Motor neuron (in vitro differentiated cells): ENCODE results near the gene SPECC1. TPM values are rescaled to one million over a fixed set of nuclear protein-coding genes. Genes with fewer than 3 reads are reported as not detected.
"Not testable (repeated sequence)": the region's sequence is repeated elsewhere in the genome, so short reads cannot be mapped to it uniquely, and the experiment has no call there.

Source experiments
- ATAC-seq, 8 experiments: fragments of 200-7000 bp; cut with Tn5 transposase; replicated peaks in 6 of 8; 2 replicates each; pipeline ENCODE4 v1.8.0; 2021; ENCODE audit warnings: mild to moderate bottlenecking in 8 of 8, moderate library complexity in 8 of 8
- H3K27ac ChIP-seq, 2 donors: fragments of 250-450 bp; sonication (Bioruptor Pico); 2 replicates each; pipeline ENCODE4 v1.9.0; 2021; ENCODE audit warnings: antibody characterized with exemption in 2 of 2, mild to moderate bottlenecking in 2 of 2, moderate library complexity in 1 of 2
- H3K4me1 ChIP-seq, 2 donors: fragments of 250-450 bp; sonication (Bioruptor Pico); replicated peaks in 1 of 2; 2 replicates each; pipeline ENCODE4 v1.6.1; 2021; ENCODE audit warnings: antibody characterized with exemption in 2 of 2, mild to moderate bottlenecking in 2 of 2, moderate library complexity in 1 of 2
- H3K4me3 ChIP-seq, 5 donors: fragments of 250-450 bp; sonication (Bioruptor Pico); 2 replicates each; pipeline ENCODE4 v1.9.0; 2021; ENCODE audit warnings: antibody characterized with exemption in 5 of 5, mild to moderate bottlenecking in 5 of 5, moderate library complexity in 4 of 5
- WGBS, 10 experiments: fragments of 450-650 bp; shearing (Covaris generic); methylation state at CpG; one replicate each; pipeline ENCODE4 v1.0.0; 2022; 5-methylcytosine and 5-hydroxymethylcytosine counted together
- in situ Hi-C, 9 experiments: fragments of 400-800 bp; cut with MboI; loops; one replicate each; pipeline ENCODE4 v1.15.0; 2021; ENCODE audit warnings: low sequenced_read_pairs in 9 of 9, low pct_unique_long_range_greater_than_20kb in 2 of 9; ENCODE audit not compliant: unreplicated experiment in 9 of 9
- total RNA-seq, 8 experiments: library from RNA; unstranded; fragments of 300-600 nt; gene quantifications; 2 replicates each; pipeline versions ENCODE4 v1.2.3 to v1.2.4, GENCODE V29; 2022

Gene SPECC1
- total RNA-seq, 8 experiments from 2014 or later = 25.8 to 269 (median 79.5) TPM

- Histone ChIP-seq H3K4me1 (peaks cover 16 to 17% of the 10 kb centered on the region in 2 donors), H3K27ac (no peak overlapping the region), H3K4me3 (no peak overlapping the region)
- in situ Hi-C loops = no loop called here
- 5 to 55% (median 28%) methylated on average over 2 to 9 of the region's 18 CpGs; no CpG with 5 or more reads in 2 of the 10 experiments for WGBS, 10 experiments
- ATAC-seq = peak; percentile 30 to 97 (median 94)
These were observed 86.3 kb downstream of the SPECC1 start for GRCh38 chr17:20095336-20096080.

- 7 to 100% (median 88%) methylated on average over 1 to 6 of the region's 8 CpGs; no CpG with 5 or more reads in 2 of the 10 experiments for WGBS, 10 experiments
- no peak for ATAC-seq
- in situ Hi-C loops = no loop called here
- H3K4me1 ChIP-seq = peaks cover 14 to 16% of the 10 kb centered on the region in 2 donors
- H3K4me3 ChIP-seq = no peak overlapping the region
- H3K27ac ChIP-seq = no peak overlapping the region
These were observed 87.3 kb downstream of the SPECC1 start for GRCh38 chr17:20096430-20096829.

DNA sequence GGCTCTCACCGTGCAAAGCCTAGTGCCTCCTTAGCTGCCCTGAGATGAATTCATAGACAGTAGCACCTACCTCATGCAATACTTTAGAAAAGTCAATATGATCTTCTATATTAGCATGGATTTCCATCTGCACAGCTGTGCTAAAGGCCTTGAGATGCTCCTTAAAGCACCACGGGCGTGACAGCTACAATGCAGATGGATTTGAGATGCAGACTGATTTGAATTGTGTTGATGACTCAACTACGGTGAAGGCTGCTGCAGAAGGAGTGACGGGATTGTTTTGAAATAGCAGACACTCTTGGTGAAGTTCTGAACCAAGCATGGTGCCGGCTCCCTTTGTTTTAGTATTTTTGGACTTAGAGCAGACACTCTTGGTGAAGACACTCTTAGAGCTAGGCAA lies 88.2 kb downstream of the SPECC1 start:
- ATAC-seq = peak in 4 of 8 experiments; percentile 14 to 86 (median 84)
- 0 to 93% (median 72%) methylated on average over 1 to 6 of the region's 6 CpGs; no CpG with 5 or more reads in 1 of the 10 experiments for WGBS, 10 experiments
- Histone ChIP-seq H3K4me1 (peaks cover 11% of the 10 kb centered on the region in 2 donors), H3K27ac (no peak overlapping the region), H3K4me3 (no peak overlapping the region)
- in situ Hi-C loops = no loop called here

- 68 to 100% (median 89%) methylated on average over 1 to 3 of the region's 7 CpGs; no CpG with 5 or more reads in 7 of the 10 experiments for WGBS, 10 experiments
- ATAC-seq = no peak
- Histone ChIP-seq H3K4me3 (no peak overlapping the region), H3K4me1 (peaks cover 7 to 10% of the 10 kb centered on the region in 2 donors), H3K27ac (no peak overlapping the region)
- in situ Hi-C loops = no loop called here
These were observed 89.2 kb downstream of the SPECC1 start for GRCh38 chr17:20098314-20098713.

GRCh38 chr17:20100806-20101205 lies 91.6 kb downstream of the SPECC1 start:
- peaks cover under 1 to 11% of the 10 kb centered on the region in 2 donors for H3K4me1 ChIP-seq
- not testable (repeated sequence) for H3K4me3 ChIP-seq, ATAC-seq, H3K27ac ChIP-seq
- 33 to 100% (median 90%) methylated on average over 1 of the region's 3 CpGs; no CpG with 5 or more reads in 6 of the 10 experiments for WGBS, 10 experiments
- in situ Hi-C loops = loop anchor here in 7 of 9 experiments (10.0 to 25.0 kb wide), 4 partner anchors 86 to 114 kb away; partner anchors contain the start of genes AKAP10 (in 3 of the 7) and SPECC1 (in 1 of the 7)

- in situ Hi-C loops = loop anchor here in 7 of 9 experiments (10.0 to 25.0 kb wide), 4 partner anchors 89 to 116 kb away; partner anchors contain the start of genes AKAP10 (in 3 of the 7) and SPECC1 (in 1 of the 7)
- Histone ChIP-seq H3K4me1 (peaks cover 0 to 11% of the 10 kb centered on the region in 2 donors), H3K27ac (no peak overlapping the region), H3K4me3 (no peak overlapping the region)
- ATAC-seq = peak; percentile 34 to 82 (median 69)
- 0 to 80% (median 58%) methylated on average over 1 to 7 of the region's 12 CpGs; no CpG with 5 or more reads in 1 of the 10 experiments for WGBS, 10 experiments
These were observed 94.6 kb downstream of the SPECC1 start for GRCh38 chr17:20103454-20104446.

DNA sequence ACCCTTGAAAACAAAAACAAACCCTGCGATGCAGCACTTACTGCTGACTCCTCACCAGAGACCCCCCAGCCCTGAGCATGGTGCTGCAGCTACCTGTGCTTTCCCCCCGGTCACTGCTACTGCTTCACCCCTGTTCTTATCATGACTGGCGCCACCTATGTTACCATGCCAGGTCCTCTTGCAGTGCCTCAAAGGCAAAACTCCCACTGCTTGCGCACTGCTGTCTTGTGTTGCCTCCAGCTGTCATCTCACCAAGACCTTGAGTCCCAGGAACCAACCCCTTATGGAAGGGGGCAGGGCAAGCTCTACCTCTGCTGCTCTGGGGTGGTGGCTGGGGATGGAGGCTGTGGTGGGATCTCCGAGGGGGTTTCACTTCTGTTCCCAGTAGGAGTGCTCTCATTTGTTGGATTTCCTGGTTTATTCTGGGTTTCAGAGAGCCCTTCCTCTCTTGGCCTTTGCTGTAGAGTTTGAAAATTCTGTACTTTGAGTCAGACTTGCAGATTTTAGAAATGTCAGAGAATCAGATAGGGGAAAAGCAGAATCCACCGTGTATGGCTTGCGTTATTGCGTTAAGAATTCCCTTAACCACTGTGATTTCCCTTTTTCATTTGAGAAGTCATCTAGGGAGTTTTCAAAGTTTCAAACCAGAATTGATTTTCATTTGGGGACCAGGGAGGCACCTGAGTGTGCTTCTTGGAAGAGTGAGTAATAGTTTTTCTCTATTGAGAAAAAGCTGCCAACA lies 96.6 kb downstream of the SPECC1 start:
- Histone ChIP-seq H3K4me1 (peaks cover 0 to 11% of the 10 kb centered on the region in 2 donors), H3K27ac (no peak overlapping the region), H3K4me3 (no peak overlapping the region)
- in situ Hi-C loops = loop anchor here in 7 of 9 experiments (10.0 to 25.0 kb wide), 4 partner anchors 91 to 118 kb away; partner anchors contain the start of genes AKAP10 (in 3 of the 7) and SPECC1 (in 1 of the 7)
- 0 to 100% (median 85%) methylated on average over 1 to 6 of the region's 8 CpGs; no CpG with 5 or more reads in 2 of the 10 experiments for WGBS, 10 experiments
- ATAC-seq = no peak

DNA sequence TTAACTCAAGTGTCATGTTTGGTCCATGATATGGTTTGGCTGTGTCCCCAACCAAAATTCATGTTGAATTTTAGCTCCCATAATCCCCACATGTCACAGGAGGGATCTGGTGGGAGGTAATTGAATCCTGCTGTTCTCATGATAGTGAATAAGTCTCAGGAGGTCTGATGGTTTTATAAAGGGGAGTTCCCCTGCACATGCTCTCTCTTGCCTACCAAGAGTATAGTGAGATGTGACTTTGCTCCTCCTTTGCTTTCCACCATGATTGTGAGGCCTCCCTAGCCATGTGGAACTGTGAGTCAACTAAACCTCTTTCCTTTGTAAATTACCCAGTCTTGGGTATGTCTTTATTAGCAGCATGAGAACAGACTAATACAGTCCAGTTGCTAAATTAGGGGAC lies 97.3 kb downstream of the SPECC1 start:
- peaks cover 0 to 11% of the 10 kb centered on the region in 2 donors for H3K4me1 ChIP-seq
- ATAC-seq, H3K27ac ChIP-seq, H3K4me3 ChIP-seq: not testable (repeated sequence)
- in situ Hi-C loops = loop anchor here in 7 of 9 experiments (10.0 to 25.0 kb wide), 4 partner anchors 92 to 119 kb away; partner anchors contain the start of genes AKAP10 (in 3 of the 7) and SPECC1 (in 1 of the 7)

DNA sequence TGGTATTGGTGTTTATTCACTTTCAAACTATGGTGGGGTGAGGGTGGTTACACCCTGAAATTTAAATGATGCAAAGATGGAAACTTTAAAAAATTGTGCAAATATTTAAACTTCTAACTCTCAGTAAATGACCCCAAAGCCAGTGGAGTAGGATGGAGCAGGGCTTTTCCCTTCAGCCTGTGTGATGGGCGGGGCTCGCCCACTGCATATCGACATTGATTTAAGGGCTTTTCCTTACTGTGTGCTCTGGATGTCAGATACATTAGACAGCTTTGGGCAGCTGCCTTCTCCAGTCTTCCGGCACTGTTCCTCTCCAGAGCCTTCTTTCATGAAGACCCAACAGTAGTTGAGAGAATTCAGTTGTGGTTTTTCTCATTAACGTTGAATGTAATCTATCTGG lies 99.9 kb downstream of the SPECC1 start:
- 17 to 100% (median 85%) methylated on average over 1 to 5 of the region's 5 CpGs; no CpG with 5 or more reads in 2 of the 10 experiments for WGBS, 10 experiments
- Histone ChIP-seq H3K27ac (no peak overlapping the region), H3K4me1 (no peaks in the 10 kb centered on the region), H3K4me3 (no peak overlapping the region)
- in situ Hi-C loops = loop anchor here in 7 of 9 experiments (10.0 to 25.0 kb wide), 4 partner anchors 94 to 122 kb away; partner anchors contain the start of genes AKAP10 (in 3 of the 7) and SPECC1 (in 1 of the 7)
- ATAC-seq = peak in 5 of 8 experiments; percentile 58 to 86 (median 70)

- ATAC-seq = no peak
- Histone ChIP-seq H3K27ac (no peak overlapping the region), H3K4me3 (no peak overlapping the region), H3K4me1 (no peaks in the 10 kb centered on the region)
- in situ Hi-C loops = loop anchor here in 5 of 9 experiments (10.0 to 25.0 kb wide), 3 partner anchors 101 to 124 kb away; partner anchors contain the start of gene AKAP10 (in 3 of the 5)
- 75% methylated on average over 2 of the region's 10 CpGs; no CpG with 5 or more reads in 9 of the 10 experiments for WGBS, 10 experiments
These were observed 102.4 kb downstream of the SPECC1 start for GRCh38 chr17:20111538-20111937.

DNA sequence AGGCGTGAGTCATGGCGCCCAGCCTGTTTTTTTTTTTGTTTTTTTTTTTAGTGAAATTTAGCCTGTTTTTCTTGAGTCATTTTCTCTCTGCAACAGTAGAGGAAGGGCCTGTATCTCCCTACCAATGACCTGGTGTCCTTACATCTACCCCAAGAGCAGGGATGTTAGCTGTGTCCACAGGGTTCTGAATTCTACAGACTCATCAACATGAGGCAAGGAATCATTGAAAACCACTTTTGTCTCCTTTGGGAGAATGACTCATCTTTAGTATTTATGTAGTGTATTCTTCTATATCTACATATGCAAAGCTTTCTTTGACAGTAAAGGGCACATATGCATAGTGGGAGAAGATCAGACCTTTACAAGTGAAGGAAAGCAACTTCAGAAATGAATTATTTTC lies 105.3 kb downstream of the SPECC1 start:
- WGBS, 10 experiments = 32 to 100% (median 85%) methylated on average over 1 to 2 of the region's 2 CpGs; no CpG with 5 or more reads in 3 of the 10 experiments
- ATAC-seq = peak in 3 of 8 experiments; percentile 56 to 71 (median 64)
- Histone ChIP-seq H3K4me1 (no peaks in the 10 kb centered on the region), H3K27ac (no peak overlapping the region), H3K4me3 (no peak overlapping the region)
- in situ Hi-C loops = loop anchor here in 5 of 9 experiments (10.0 to 25.0 kb wide), 3 partner anchors 98 to 127 kb away; partner anchors contain the start of gene AKAP10 (in 3 of the 5)
